ENCODE measurements around the gene SBK1.

DNA sequence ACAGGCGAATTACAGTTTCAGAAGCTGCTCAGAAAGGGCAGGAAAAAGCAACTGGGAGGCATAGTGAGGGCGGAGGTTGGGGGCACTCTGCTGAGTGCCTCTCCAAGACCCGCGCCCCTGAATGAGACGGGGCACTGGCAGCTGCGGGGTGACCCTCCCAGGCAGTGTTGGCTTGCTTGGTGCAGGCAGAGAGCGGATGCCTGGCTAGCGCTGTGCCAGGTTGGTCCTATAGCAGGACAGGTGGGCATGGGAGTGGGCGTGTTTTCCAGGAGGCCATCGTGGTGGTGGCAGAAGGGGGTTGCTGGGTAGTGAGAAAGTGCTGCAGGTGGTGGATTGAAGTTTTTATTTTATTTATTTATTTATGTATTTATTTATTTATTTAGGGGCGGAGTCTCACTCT, 16.0 kb upstream of the SBK1 start:
- no peak for TF ChIP-seq YY1 (IDR thresholded peaks at IDR 0.05; ENCODE audit: insufficient read depth, insufficient read length)
- no peak for TF ChIP-seq ZNF274 (IDR thresholded peaks at IDR 0.05; ENCODE audit: low read depth, low read length)

Measured in NT2/D1 (cell line).